Superior temporal gyrus (tissue), 1 donor: ENCODE measurements around the gene NELFA.
"Not testable (repeated sequence)": the region's sequence is repeated elsewhere in the genome, so short reads cannot be mapped to it uniquely, and the experiment has no call there.

Source experiments
- DNase-seq: peaks from one replicate; pipeline ENCODE4 v3.0.0-alpha.2; 2016; ENCODE audit errors: extremely low spot score

The NELFA gene

DNA sequence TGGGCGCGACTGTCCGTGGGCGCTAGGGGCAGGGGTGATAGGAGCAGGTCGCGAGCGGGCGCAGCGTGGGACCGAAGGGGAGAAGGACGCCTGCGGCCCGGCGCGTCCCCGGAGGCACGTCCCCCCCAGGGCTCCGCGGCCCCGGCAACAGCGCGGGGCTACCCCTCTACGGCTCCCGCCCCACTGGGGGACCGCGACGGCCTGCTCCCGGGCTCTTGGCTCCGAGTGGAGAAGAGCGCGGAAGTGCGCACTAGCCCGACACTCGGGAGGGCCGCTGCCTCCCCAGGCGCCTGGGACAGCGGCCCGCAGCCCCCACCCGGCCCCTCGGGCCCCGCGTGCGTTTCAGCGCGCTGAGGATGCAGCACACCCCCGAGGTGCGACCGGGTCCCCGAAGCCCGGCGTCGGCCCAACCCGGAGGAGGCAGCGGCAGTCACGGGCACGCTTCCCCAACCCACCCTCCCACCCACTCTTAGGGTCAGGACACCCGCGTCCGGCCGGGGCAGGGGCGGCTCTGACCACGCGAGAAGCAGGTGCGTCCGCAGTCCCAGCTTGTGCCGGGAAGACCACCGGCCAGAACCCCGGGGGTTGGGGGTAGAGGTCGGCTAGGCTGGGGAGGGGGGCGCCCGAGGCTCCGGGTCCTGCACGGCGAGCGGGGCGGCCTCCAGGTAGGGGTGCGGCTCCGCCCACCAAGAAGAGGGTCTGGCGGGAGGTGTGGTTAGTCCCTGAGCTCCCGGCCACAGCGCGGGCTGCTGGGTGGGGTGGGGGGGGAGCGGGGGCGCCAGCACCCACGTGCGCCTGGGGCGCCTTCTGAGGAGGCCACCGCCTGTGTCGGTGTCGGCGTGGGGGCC lies 31.8 kb upstream of the NELFA start:
- DNase-seq: no peak

DNA sequence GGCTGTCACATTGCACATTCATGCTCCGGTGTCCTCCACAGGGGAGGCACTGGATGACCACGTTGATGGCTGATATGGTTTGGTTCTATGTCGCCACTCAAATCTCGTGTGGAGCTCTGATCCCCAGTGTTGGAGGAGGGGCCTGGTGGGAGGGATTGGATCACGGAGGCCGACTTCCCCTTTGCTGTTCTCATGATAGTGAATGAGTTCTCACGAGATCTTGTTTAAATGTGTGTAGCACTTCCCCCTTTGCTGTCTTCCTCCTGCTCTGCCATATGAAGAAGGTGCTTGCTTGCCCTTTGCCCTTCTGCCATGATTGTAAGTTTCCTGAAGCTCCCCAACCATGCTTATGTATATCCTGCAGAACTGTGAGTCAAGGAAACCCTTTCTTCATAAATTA lies 28.1 kb upstream of the NELFA start:
- no peak for DNase-seq

DNA sequence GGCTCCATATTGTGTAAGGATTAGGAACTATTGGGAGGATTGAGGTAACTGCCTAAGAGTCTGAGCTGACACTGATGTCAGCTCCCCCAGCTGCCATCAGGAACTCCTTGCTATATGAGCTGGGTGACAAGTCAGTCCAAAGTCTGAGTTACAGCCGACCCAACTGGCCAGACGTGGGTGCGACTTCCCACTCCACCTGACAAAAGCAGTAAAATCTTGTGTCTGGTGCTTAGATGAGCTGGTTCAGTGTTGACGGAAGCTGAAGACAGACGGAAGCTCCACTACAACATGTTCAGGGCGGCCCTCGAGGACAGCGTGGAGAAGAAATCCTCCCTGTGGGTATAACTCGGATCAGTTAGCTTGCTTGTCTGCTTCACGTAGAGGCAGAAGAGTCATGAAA lies 27.6 kb upstream of the NELFA start:
- DNase-seq: no peak

DNA sequence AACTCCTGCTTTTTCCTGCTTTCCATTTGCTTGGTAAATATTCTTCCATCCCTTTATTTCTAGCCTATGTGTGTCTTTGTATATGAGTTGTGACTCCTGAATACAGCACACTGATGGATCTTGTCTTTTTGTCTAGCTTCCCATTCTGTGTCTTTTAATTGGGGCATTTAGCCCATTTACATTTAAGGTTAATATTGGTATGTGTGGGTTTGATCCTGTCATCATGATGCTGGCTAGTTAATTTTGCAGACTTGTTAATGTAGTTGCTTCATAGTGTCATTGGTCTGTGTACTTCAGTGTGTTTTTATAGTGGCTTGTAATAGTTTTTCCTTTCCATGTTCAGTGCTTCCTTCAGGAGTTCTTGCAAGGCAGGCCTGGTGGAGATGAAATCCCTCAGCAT lies 22.4 kb upstream of the NELFA start:
- DNase-seq: not testable (repeated sequence)

DNA sequence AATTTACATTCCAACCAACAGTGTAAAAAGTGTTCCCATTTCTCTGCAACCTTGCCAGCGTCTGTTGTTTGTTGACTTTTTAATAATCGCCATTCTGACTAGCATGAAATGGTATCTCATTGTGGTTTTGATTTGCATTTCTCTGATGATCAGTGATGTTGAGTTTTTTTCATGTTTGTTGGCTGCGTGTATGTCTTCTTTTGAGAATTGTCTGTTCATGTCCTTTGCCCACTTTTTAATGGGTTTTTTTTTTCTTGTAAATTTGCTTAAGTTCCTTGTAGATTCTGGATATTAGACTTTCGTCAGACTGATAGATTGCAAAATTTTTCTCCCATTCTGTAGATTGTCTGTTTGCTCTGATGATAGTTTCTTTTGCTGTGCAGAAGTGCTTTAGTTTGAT lies 18.3 kb upstream of the NELFA start:
- DNase-seq: not testable (repeated sequence)

DNA sequence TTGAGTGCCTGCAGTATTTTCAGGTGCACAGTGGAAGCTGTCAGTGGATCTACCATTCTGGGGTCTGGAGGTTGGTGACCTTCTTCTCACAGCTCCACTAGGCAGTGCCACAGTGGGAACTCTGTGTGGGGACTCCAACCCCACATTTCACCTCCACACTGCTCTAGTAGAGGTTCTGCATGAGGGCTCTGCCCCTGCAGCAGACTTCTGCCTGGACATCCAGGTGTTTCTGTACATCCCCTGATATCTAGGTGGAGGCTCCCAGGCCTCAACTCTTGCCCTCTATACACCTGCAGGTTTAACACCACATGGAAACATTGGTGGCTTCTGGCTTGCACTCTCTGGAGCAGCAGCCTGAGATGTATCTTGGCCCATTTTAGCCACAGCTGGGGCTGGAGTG lies 17.0 kb upstream of the NELFA start:
- no peak for DNase-seq

DNA sequence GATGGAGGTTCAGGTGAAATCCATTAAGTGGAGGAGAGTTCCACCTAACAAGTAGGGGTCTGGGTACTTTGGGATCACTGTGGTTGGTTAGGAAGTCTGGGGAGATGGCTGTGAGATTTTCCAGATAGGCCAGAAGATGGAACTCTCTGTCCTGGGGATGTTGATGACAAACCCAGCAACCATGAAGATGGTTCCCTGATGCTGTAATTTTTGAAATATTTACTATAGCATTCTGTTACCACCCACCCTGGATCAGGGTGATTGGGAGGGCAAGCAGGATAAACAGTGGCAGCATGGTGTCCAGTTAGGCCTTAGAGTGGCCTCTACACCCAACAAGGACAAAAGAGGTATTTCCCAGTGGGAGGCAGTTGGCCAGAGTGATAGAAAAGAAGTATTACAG lies 15.9 kb upstream of the NELFA start:
- DNase-seq: no peak

DNA sequence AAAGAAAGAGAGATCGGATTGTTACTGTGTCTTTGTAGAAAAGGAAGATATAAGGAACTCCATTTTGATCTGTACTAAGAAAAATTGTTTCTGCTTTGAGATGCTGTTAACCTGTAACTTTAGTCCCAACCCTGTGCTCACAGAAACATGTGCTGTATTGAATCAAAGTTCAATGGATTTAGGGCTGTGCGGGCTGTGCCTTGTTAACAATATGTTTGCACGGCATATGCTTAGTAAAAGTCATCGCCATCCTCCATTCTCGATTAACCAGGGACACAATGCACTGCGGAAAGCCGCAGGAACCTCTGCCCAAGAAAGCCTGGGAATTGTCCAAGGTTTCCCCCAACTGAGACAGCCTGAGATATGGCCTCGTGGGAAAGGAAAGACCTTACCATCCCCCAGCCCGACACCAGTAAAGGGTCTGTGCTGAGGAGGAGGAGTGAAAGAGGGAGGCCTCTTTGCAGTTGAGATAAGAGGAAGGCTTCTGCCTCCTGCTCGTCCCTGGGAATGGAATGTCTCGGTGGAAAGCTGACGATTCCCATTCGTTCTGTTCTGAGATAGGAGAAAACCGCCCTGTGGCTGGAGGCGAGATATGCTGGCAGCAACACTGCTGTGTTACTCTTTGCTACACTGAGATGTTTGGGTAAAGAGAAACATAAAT lies 12.7 kb upstream of the NELFA start:
- not testable (repeated sequence) for DNase-seq

DNA sequence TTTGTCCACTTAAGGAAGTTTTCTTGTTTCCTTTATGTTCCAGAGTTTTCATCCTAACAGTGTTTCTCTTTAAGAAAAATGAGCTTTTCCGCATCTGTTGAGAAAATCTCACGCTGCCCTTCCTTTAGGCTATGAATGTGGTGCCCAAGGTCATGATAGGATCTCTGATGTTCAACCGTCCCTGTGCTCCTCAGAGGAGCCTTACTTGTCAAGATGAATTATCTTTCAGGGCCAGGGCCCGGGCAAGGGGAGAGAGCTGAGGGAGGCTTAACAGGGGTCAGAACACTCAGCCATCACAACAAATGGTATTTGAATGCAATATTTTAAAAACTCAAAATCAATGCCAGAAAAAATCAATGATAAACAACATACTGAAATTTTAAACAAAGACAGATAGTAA lies 6.2 kb upstream of the NELFA start:
- DNase-seq: no peak

DNA sequence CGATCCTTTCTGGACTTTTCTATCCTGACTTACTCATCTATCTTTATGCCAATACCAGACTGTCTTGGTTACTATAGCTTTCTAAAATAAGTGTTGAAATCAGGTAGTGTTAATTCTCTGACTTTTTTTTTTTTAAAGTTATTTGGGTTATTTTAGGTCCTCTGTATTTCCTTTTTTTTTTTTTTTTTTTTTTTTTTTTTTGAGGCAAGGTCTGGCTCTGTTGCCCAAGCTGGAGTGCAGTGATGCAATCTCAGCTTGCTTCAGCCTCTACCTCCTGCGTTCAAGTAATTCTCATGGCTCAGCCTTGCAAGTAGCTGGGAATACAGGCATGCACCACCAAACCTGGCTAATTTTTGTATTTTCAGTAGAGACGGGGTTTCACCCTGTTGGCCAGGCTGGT lies 2.8 kb upstream of the NELFA start:
- DNase-seq: no peak

DNA sequence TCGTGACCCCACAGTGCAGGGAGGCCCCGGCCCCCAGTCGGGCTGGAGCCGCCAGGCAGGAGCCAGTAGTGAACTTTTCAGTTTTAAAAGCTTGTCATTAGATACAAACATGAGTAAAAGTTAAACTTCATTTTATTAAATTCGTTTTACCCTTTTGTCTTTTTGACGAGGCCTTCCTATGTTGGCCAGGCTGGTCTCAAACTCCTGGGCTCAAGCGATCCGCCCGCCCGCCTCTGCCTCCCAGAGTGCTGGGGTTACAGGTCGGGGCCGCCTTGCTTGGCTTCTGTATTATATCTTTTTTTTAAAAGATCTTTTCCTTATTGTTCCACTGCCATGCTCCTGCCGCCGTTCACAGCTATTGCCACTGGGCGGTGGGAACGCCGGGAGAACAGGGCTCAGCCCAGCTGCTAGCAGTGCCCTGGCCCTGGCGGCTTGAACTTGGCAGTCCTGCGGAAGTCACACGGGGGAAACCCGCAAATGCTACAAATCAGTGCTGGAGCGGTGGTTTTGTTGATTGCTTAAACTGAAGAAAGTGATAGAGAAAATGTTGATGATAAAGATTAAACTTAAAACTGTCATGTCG lies 968 bp upstream of the NELFA start:
- DNase-seq: peak; percentile 50

DNA sequence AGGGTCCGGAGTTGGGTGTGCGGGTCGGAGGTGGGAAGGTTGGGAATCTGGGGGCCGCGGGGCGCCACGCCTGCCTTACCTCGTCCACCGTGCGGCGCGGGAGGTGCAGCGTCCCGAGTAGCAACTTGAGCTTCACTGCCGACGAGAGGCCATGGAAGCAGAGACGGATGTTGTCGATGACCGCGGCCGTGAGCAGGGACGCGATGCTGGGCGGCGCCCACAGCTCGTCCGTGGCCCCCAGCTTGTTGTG lies 178 bp downstream of the NELFA start:
- DNase-seq: no peak

DNA sequence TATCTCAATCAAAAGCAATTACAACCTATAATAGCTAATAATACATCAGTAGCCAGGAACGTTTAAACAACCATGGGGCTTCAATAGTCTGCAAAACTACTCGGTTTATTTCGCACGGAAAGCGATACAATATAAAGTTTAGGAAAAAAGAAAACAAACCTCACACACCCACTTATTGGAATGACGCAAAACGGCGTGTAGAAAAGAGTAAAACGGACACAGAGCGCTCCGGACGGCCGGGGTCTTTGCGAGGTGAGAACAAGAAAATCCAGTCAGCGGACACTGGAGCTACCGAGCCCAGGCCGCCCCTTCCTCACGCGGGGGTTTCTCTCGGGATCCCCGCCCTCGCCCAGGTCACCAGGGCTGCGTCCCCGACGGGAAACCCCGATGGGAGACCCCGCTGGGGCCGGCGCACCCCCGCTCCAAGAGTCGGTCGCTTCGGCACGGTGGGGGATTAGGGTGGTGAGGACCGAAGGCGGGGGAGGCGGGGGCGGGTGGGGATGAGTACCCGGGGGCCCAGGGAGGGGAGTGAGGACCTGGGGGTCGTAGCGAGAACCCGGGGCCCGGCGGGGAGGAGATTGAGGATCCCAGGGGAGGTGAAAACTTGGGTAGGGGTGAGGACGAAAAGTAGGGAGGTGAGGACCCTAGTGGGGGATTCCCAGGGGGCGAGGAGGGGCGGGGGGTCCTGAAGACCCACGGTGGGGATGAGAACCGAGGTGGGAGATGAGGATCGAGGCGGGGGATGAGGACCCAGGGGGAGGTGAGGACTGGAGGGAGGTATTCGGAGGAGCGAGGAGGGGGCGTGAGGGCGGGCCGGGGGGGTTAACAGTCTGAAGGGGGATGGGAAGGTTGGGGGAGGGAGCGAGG lies 737 bp downstream of the NELFA start:
- DNase-seq: no peak

DNA sequence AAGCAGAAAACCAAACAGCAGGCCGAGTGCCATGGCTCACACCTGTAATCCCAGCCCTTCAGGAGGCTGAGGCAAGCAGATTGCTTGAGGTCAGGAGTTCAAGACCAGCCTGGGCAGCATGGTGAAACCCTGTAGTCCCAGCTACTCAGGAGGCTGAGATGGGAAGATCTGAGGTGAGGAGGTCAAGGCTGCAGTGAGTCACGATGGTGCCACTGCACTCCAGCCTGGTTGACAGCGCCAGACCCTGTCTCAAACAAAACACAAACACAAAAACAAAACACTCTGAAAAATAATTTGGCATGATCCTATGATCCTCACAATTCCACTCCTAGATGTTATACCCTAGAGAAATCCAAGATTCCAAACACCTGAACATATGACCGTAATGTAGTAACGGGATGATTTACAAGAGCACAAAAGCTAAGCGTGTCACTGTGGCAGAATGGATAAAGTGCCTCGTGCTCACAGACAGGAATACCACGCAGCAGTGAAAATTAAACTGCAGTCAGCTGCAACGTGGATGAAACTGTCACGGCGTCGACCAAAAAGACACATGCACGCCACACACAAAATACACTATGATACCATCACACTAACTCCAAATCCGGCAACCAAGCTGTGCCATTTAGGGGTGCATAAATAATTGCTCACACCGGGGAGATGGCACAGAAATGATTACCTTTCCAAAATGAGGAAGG lies 1.7 kb downstream of the NELFA start:
- no peak for DNase-seq

DNA sequence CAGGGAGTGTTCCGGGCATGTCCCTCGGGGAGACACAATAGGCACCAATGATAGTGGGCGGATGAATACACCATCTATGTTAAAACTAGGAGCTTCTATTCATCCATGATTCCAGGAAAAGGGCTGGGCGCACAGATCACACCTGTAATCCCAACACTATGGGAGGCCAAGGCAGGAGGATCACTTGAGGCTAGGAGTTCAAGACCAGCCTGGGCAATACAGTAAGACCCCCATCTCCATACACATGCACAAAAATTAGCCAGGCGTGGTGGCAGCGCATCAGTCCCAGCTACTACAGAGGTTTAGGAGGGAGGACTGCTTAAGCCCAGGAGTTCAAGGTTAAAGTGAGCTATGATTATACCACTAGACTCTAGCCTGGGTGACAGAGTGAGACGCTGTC lies 2.4 kb downstream of the NELFA start:
- no peak for DNase-seq

DNA sequence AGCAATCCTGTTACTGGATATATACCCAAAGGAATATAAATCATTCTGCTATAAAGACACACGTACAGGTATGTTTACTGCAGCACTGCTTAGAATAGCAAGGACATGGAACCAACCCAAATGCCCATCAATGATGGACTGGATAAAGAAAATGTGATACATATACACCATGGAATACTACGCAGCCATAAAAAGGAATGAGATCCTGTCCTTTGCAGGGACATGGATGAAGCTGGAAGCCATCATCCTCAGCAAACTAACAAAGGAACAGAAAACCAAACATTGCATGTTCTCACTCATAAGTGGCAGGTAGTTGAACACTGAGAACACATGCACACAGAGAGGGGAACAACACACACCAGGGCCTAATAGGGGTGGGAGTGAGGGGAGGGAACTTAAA lies 5.4 kb downstream of the NELFA start:
- not testable (repeated sequence) for DNase-seq

DNA sequence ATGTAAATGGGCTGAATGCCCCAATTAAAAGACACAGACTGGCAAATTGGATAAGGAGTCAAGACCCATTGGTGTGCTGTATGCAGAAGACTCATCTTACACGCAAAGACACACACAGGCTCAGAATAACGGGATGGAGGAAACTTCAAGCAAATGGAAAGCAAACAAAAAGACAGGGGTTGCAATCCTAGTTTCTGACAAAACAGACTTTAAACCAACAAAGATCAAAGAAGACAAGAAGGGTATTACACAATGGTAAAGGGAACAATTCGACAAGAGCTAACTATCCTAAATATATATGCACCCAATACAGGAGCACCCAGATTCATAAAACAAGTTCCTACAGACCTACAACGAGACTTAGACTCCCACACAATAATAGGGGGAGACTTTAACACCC lies 9.5 kb downstream of the NELFA start:
- DNase-seq: not testable (repeated sequence)

DNA sequence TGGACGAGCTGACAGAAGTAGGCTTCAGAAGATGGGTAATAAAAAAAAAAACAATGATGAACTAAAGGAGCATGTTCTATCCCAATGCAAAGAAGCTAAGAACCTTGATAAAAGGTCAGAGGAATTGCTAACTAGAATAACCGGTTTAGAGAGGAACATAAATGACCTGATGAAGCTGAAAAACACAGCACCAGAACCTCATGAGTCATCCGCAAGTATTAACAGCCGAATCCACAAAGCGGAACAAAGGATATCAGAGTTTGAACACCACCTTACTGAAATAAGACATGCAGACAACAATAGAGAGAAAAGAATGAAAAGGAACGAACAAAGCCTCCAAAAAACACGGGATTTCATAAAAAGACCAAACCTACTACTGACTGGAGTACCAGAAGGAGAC lies 10.5 kb downstream of the NELFA start:
- DNase-seq: no peak

DNA sequence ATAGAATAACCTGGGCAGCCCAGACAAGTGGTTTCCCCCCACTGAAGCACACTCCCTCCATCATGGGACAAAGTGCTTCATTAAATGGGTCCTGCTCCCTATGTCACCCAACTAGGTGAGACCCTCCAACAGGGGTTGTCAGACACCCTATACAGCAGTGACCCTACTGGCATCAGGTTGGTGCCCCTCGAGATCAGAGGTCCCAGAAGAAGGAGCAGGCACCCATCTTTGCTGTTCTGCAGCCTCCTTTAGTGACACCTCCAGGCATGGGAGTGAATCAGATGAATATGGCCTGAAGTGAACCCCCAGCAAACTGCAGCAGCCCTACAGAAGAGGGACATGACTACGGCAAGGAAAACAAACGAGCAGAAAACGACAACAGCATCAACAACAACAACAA lies 11.1 kb downstream of the NELFA start:
- no peak for DNase-seq

DNA sequence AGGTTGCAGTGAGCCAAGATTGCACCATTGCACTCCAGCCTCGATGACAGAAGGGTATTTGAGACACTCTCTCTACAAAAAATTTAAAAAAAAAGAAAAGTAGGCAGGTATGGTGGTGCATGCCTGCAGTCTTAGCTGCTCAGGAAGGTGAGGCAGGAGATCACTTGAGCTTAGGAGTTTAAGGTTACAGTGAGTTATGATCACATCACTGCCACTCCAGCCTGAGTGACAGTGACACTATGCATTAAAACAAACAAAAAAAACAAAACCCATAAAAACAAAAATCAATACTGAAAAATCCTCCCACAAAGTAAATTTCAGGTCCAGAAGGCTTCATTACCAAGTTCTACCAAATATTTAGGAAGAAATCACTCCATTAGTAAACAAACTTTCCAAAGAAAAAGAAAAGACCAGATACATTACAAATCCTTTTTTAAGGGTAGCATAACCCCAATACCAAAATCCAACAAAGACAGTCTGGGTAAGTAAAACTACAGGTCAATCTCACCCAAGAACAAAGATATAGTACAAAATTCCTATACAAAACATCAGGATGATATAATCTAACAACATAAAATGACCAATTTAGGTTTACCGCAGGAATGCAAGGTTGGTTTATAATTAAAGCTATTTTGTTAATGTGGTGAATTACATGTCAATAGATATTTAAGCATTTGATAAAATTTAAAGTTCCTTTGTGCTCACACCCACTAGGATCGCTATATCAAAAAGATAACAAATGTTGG lies 11.7 kb downstream of the NELFA start:
- DNase-seq: no peak

DNA sequence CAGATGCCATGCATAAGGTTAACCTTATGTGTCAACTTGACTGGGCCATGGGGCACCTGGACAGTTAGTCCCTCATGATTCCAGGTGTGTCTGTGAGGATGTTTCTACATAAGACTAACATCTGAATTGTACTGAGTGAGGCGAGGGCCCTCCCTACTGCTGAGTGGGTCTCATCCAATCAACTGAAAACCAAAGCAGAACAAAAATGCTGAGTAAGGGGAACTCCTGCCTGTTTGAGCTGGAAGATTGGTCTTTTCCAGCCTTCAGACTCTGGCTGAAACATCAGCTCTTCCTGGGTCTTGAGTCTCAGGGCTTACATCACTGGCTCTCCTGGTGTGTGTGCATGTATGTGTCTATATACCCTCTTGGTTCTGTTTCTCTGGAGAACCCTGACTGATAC lies 13.8 kb downstream of the NELFA start:
- no peak for DNase-seq
